CD14-positive monocyte (primary cell): ENCODE data around the gene SLC1A7. TPM values are rescaled to one million over a fixed set of nuclear protein-coding genes. Genes with fewer than 3 reads are reported as not detected.

Experiments used
- DNase-seq, 3 donors: peaks; one replicate each; pipeline ENCODE4 v3.0.0-alpha.2; 2011 to 2022
- H2AFZ ChIP-seq: 2 replicates; pipeline ENCODE4 v1.6.0; 2012; ENCODE audit warnings: mild to moderate bottlenecking, low read depth, low read length, inconsistent platforms; ENCODE audit not compliant: insufficient read depth, poor library complexity, severe bottlenecking
- H3K27ac ChIP-seq, 2 donors: 1 replicate in 1 of 2; 2 replicates in 1 of 2; pipeline ENCODE4 v1.5.1; 2012 to 2013; ENCODE audit warnings: low read length in 2 of 2, control low read depth in 1 of 2, inconsistent platforms in 1 of 2, low read depth in 1 of 2, mild to moderate bottlenecking in 1 of 2
- H3K27me3 ChIP-seq, 2 donors: one replicate each; pipeline versions ENCODE4 v1.6.0 to v1.6.1; 2011 to 2013; ENCODE audit warnings: low read length in 2 of 2; ENCODE audit not compliant: control insufficient read depth in 2 of 2, insufficient read depth in 2 of 2
- H3K36me3 ChIP-seq, 2 donors: replicated peaks in 1 of 2; 1 replicate in 1 of 2; 2 replicates in 1 of 2; pipeline versions ENCODE4 v1.5.1 to v1.6.1; 2012 to 2013; ENCODE audit warnings: low read length in 2 of 2, control low read depth in 1 of 2, inconsistent platforms in 1 of 2, mild to moderate bottlenecking in 1 of 2; ENCODE audit not compliant: insufficient read depth in 2 of 2, control insufficient read depth in 1 of 2
- H3K4me1 ChIP-seq, 2 donors: 1 replicate in 1 of 2; 2 replicates in 1 of 2; pipeline versions ENCODE4 v1.5.1 to v1.6.1; 2012 to 2013; ENCODE audit warnings: low read length in 2 of 2, control low read depth in 1 of 2, inconsistent platforms in 1 of 2, mild to moderate bottlenecking in 1 of 2, moderate library complexity in 1 of 2; ENCODE audit not compliant: insufficient read depth in 2 of 2, control insufficient read depth in 1 of 2
- H3K4me2 ChIP-seq: replicated peaks from 2 replicates; pipeline ENCODE3; 2012; ENCODE audit warnings: low read length, moderate library complexity, mild to moderate bottlenecking; ENCODE audit not compliant: poor library complexity, severe bottlenecking; ENCODE audit errors: extremely low read depth
- H3K4me3 ChIP-seq, 3 experiments: fragments of 200-600 bp in 1 of 3; sonication (generic) in 1 of 3; replicated peaks in 1 of 3; 1 replicate in 2 of 3; 2 replicates in 1 of 3; pipeline ENCODE4 v1.5.1; 2011 to 2013; ENCODE audit warnings: low read length in 3 of 3, mild to moderate bottlenecking in 3 of 3, control low read depth in 2 of 3, low read depth in 2 of 3, inconsistent platforms in 1 of 3, moderate library complexity in 1 of 3
- H3K79me2 ChIP-seq: 2 replicates; pipeline ENCODE4 v1.6.0; 2012; ENCODE audit warnings: mild to moderate bottlenecking, control low read depth, inconsistent platforms, low read length, moderate library complexity; ENCODE audit not compliant: insufficient read depth
- H3K9ac ChIP-seq: 2 replicates; pipeline ENCODE4 v1.6.0; 2017; ENCODE audit warnings: low read length, mild to moderate bottlenecking; ENCODE audit not compliant: insufficient read depth, poor library complexity, severe bottlenecking
- H3K9me3 ChIP-seq, 2 donors: replicated peaks in 1 of 2; 1 replicate in 1 of 2; 2 replicates in 1 of 2; pipeline versions ENCODE4 v1.5.1 to v1.6.1; 2012 to 2013; ENCODE audit warnings: low read length in 2 of 2, control low read depth in 1 of 2; ENCODE audit not compliant: control insufficient read depth in 1 of 2, insufficient read depth in 1 of 2
- H4K20me1 ChIP-seq: 2 replicates; pipeline ENCODE4 v1.6.0; 2012; ENCODE audit warnings: mild to moderate bottlenecking, low read length, control low read depth, moderate library complexity; ENCODE audit not compliant: insufficient read depth
- H3K27ac Mint-ChIP-seq, 7 donors: one replicate each; pipeline ENCODE4 v1.8.0; 2020; ENCODE audit warnings: mild to moderate bottlenecking in 7 of 7, mixed read lengths in 7 of 7, moderate library complexity in 6 of 7, inconsistent platforms in 2 of 7
- H3K27me3 Mint-ChIP-seq, 3 donors: one replicate each; pipeline ENCODE4 v1.8.0; 2021 to 2022; ENCODE audit warnings: low read depth in 3 of 3, mild to moderate bottlenecking in 3 of 3, mixed read lengths in 3 of 3, moderate library complexity in 3 of 3, inconsistent platforms in 1 of 3
- H3K36me3 Mint-ChIP-seq, 2 donors: one replicate each; pipeline ENCODE4 v1.8.0; 2020; ENCODE audit warnings: mixed read lengths in 2 of 2, inconsistent platforms in 1 of 2, mild to moderate bottlenecking in 1 of 2
- H3K4me1 Mint-ChIP-seq: one replicate; pipeline ENCODE4 v1.8.0; 2020; ENCODE audit warnings: mild to moderate bottlenecking, mixed read lengths
- H3K4me3 Mint-ChIP-seq, 2 donors: one replicate each; pipeline ENCODE4 v1.8.0; 2020; ENCODE audit warnings: mild to moderate bottlenecking in 2 of 2, mixed read lengths in 2 of 2, moderate library complexity in 1 of 2
- H3K9me3 Mint-ChIP-seq, 7 donors: one replicate each; pipeline ENCODE4 v1.8.0; 2020 to 2022; ENCODE audit warnings: mixed read lengths in 7 of 7, mild to moderate bottlenecking in 6 of 7, moderate library complexity in 6 of 7, inconsistent platforms in 2 of 7
- CTCF ChIP-seq: fragments of 200-600 bp; IDR thresholded peaks from one replicate; pipeline ENCODE4 v1.8.0; 2022; ENCODE audit warnings: antibody characterized with exemption, mild to moderate bottlenecking
- WGBS: methylation state at CpG from one replicate; pipeline ENCODE4 v1.1.5; 2013; ENCODE audit warnings: missing lambda C conversion rate; ENCODE audit not compliant: insufficient coverage; 5-methylcytosine and 5-hydroxymethylcytosine counted together
- intact Hi-C, 2 donors: fragments of 100-400 bp; cut with micrococcal nuclease; formaldehyde crosslinking; loops; one replicate each; pipeline versions ENCODE4 v1.15.0 to v1.15.1; 2023
- polyA plus RNA-seq, 3 donors: library from polyadenylated mRNA; depleted of rRNA in 1 of 3; unstranded in 2 of 3; stranded (reverse) in 1 of 3; fragments of 300-500 nt in 2 of 3; fragments of >200 nt in 1 of 3; fragmentation: Illumina TruSeq in 2 of 3; gene quantifications; 1 replicate in 2 of 3; 2 replicates in 1 of 3; pipeline ENCODE4 v1.2.3, GENCODE V29; 2012 to 2021

The SLC1A7 gene
- polyA plus RNA-seq, 3 donors = not detected

GRCh38 chr1:53137729-53138128 is 4.7 kb downstream of the SLC1A7 start:
- H3K27ac ChIP-seq = no peak overlapping the region
- no peaks in the 10 kb centered on the region for H4K20me1 ChIP-seq
- TF ChIP-seq CTCF = no peak
- H3K36me3 Mint-ChIP-seq = no peaks in the 10 kb centered on the region
- H3K27me3 Mint-ChIP-seq = peaks cover 1 to 4% (median 2%) of the 10 kb centered on the region in 3 donors
- no peak overlapping the region for H2AFZ ChIP-seq
- no peaks in the 10 kb centered on the region for H3K4me1 Mint-ChIP-seq
- H3K9me3 ChIP-seq = peaks cover 9 to 14% of the 10 kb centered on the region in 2 donors
- no peak overlapping the region for H3K4me3 ChIP-seq
- DNase-seq = no peak
- no CpG with 5 or more reads among the region's 1 CpG for WGBS
- intact Hi-C loops = no loop called here
- peaks cover 6 to 16% (median 13%) of the 10 kb centered on the region in 7 donors for H3K9me3 Mint-ChIP-seq
- H3K79me2 ChIP-seq = no peaks in the 10 kb centered on the region
- H3K27me3 ChIP-seq = no peaks in the 10 kb centered on the region
- H3K4me2 ChIP-seq = no peak overlapping the region
- H3K4me1 ChIP-seq = no peaks in the 10 kb centered on the region
- H3K36me3 ChIP-seq = no peaks in the 10 kb centered on the region
- no peak overlapping the region for H3K9ac ChIP-seq
- no peak overlapping the region for H3K4me3 Mint-ChIP-seq
- no peak overlapping the region for H3K27ac Mint-ChIP-seq

DNA sequence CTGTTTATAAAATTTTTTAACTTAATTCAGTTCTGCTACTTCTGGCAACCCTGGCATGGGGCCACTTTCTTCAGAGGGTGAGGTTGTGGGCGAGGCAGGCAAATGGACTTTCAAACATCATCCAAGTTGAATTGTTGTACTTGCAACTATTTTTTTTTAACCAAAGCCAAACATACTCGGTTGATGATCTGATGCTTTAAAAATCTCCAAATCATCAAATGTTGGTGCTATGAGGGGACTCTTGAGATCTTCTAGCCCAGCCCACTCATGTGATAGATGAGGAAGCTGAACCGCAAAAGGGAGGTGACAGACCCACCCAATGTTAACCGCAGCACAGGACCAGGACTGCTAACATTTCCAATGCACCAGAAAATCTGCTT is 6.7 kb downstream of the SLC1A7 start:
- intact Hi-C loops = no loop called here
- no peak for DNase-seq
- H2AFZ ChIP-seq = no peak overlapping the region
- no peaks in the 10 kb centered on the region for H3K36me3 ChIP-seq
- no peaks in the 10 kb centered on the region for H3K79me2 ChIP-seq
- TF ChIP-seq CTCF = no peak
- H3K4me3 ChIP-seq = no peak overlapping the region
- H3K4me3 Mint-ChIP-seq = no peak overlapping the region
- H3K4me1 ChIP-seq = no peaks in the 10 kb centered on the region
- H3K27ac ChIP-seq = no peak overlapping the region
- H3K27me3 Mint-ChIP-seq = peaks cover 0 to 4% (median 0%) of the 10 kb centered on the region in 3 donors
- peaks cover 9 to 14% of the 10 kb centered on the region in 2 donors for H3K9me3 ChIP-seq
- H4K20me1 ChIP-seq = no peaks in the 10 kb centered on the region
- H3K9me3 Mint-ChIP-seq = peaks cover 6 to 17% (median 13%) of the 10 kb centered on the region in 7 donors
- no peak overlapping the region for H3K9ac ChIP-seq
- no peak overlapping the region for H3K4me2 ChIP-seq
- no CpG with 5 or more reads among the region's 4 CpGs for WGBS
- peaks cover 5% of the 10 kb centered on the region for H3K4me1 Mint-ChIP-seq
- H3K36me3 Mint-ChIP-seq = no peaks in the 10 kb centered on the region
- H3K27me3 ChIP-seq = no peaks in the 10 kb centered on the region
- no peak overlapping the region for H3K27ac Mint-ChIP-seq
